GM10847 (cell line): ENCODE results near the gene BCAP31.

Source experiments
- POLR2A ChIP-seq: IDR thresholded peaks from 2 replicates; pipeline ENCODE4 v1.6.1; 2011; ENCODE audit not compliant: insufficient read length; ENCODE audit errors: extremely low read depth

BCAP31 gene

DNA sequence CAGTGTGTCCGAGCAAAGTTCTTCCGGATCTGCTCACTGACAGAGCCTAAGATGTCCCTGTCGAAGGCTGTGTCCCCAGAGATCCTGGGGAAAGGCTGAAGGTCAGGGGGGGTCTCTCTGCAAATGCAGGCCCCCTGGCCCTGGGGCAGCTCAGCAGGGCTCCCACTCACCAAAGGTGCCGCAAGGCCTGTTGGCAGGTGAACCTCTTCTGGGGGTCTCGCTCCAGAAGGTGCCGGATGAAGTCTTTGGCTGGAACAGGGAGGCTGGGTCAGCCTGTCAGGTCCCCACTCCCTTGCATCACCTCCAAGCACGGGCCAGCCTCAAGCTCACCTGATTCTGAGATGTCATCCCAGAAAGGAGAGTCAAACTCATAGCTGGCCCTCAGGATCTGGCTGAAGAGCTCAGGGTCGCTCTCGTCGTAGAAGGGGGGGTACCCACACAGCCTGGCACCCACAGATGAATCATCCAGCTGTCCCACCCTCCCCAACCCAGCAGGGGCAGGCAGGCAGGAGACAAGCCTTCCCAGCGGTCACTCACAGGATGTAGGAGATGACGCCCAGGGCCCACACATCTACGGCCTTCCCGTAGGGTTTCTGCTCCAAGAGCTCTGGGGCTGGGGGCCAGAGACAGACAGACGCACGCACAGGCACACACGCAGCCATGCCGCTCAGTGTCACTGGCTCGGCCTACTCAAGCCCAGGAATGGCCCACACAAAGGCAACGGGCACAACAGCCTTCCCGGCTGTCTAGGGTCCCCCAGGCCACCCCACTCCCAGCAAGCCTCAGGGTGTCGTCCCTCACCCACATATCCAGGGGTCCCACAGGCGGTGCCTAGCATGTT is 53.2 kb downstream of the BCAP31 start:
- no peak for TF ChIP-seq POLR2A

DNA sequence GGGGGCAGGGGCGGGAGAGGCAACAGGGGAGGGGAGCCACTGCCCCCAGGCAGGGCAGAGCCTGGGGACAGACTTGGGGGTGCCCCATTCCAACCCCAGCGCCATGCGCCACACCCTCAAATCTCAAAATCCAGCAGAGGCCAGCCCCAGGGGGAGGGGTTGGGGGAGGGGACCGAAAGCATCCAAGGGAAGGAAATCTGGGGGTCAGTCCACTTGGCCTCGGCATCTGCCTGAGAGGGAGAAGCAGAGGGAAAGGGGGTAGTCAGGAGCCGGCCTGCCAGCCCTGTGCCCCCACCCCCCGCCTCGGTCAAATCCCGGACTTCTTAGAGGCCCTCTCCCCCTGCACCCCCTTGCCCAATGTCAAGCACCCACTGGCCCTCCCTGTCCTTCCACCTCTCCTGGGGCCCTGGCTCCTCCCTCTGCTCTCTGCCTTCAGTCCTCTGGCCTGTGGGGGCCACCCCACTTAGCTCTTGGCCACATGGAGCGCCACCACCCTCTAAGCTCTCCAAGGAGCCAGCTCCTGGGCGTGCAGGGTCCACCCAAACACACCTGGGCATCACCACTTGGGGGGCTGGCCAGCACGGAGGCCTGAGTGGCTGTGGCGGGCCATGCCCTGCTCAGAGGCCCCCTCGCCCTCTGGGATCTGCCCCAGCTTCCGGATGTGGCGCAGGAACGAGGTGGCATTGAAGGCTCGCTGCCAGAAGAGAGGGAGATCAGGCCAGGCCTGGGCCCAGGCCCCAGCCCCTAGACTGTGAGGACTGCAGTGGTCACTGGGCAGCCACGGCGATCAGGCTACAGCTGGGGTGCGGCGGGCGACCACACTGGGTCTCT is 54.1 kb downstream of the BCAP31 start:
- no peak for TF ChIP-seq POLR2A

- TF ChIP-seq POLR2A = no peak
Measured at GRCh38 chrX:153669174-153669890, 54.9 kb downstream of the BCAP31 start.

- TF ChIP-seq POLR2A = no peak
Measured at GRCh38 chrX:153668423-153669173, 55.6 kb downstream of the BCAP31 start.

- TF ChIP-seq POLR2A = no peak
Measured at GRCh38 chrX:153667956-153668396, 56.2 kb downstream of the BCAP31 start.

DNA sequence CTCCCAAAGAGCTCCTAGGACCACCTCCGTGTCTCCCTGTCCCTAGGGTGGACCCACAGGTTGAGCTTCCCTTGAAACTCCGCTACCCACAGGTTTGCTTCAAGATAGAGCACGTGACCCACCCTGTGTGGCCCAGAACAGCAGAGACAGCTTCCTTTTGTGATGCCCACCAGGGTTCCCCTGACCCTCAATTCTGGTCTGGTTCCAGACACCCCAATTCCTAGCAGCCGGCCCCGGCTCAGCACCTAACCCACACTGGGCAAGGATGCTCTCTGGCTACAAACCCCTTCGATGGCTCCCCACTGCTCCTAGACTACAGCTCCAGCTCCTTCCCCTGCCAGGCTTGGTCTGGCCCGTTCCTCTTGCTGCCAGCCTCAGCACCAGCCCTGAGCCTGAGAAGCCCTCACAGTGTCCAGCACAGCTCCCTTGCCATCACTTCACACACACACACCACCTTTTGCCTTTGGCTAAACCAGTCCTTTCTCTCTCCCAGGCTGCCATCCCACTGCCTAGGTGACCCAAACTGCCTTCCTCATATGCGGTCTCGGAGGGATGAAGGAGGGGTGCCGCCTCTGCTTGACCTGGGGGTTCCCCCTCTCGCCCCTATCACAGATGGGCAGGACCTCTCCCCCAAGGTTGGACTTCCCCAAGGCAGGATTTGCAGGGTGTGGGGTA is 56.8 kb downstream of the BCAP31 start:
- TF ChIP-seq POLR2A = no peak

- TF ChIP-seq POLR2A = no peak
Measured at GRCh38 chrX:153665726-153666306, 58.4 kb downstream of the BCAP31 start.

GRCh38 chrX:153662266-153662665 is 61.9 kb downstream of the BCAP31 start:
- TF ChIP-seq POLR2A = no peak

- TF ChIP-seq POLR2A = no peak
Measured at GRCh38 chrX:153659268-153659667, 64.9 kb downstream of the BCAP31 start.

DNA sequence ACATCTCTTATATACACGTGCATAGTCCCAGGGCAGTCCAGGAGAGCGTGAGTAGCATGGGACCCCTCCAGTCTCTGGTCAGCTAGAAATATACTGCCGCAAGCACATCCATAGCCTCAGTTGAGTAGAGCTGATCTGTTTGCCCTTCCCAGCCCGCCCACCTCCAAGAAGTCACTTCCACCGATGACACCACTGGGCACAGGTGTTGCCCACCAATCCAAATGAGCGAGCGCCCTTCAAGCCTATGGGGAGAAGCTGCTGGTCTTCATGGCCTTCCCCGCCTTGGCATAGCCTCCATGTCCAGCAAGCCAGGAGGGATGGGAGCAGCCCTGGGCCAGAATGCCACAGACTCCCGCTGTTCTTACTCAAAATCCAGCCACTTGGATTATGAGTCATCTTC is 67.0 kb downstream of the BCAP31 start:
- TF ChIP-seq POLR2A = no peak

GRCh38 chrX:153653556-153653955 is 70.6 kb downstream of the BCAP31 start:
- TF ChIP-seq POLR2A = no peak

GRCh38 chrX:153651540-153652079 is 72.6 kb downstream of the BCAP31 start:
- TF ChIP-seq POLR2A = no peak

DNA sequence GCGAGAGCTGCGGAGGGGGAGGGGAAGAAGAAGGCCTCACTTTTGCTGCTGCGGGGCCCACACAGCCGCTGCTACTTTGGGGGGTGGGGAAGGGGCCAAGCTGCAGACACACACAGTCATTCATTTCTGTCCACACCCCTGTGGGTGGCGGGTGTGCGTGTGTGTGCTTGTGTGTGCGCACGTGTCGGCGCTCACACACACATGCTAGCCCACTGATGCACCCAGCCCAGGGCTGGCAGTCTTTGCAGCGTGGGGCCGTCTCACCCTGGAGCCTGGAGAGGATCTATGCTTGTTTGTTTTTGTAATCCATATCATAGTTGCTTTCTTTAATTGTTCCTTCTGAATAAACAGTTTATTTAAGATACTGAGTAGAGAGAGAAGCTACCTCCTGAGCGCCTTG is 73.2 kb downstream of the BCAP31 start:
- no peak for TF ChIP-seq POLR2A
